NCI-H128 (cell line): ENCODE data around the gene MED31.
"Not testable (repeated sequence)": the region's sequence is repeated elsewhere in the genome, so short reads cannot be mapped to it uniquely, and the experiment has no call there.

ENCODE experiments used
- DNase-seq: peaks from one replicate; lab custom pipeline; 2025; ENCODE audit not compliant: unreplicated experiment; lab: John Stamatoyannopoulos, UW

MED31 gene

GRCh38 chr17:6651354-6651918 is at the start of gene MED31, which contains the start of gene C17orf100:
Gene MED31, minus strand, starts transcription at chr17:6651605. Its CDS starts 77 bp downstream, at chr17:6651528.
Gene C17orf100, plus strand, starts transcription at chr17:6651762. Its CDS starts 152 bp downstream, at chr17:6651914.
- peak; percentile 54 for DNase-seq

- no peak for DNase-seq
Observed at GRCh38 chr17:6700948-6701307, 49.5 kb upstream of the MED31 start.

GRCh38 chr17:6699997-6700947 is 48.9 kb upstream of the MED31 start:
- DNase-seq, result no peak

GRCh38 chr17:6698004-6698403 is 46.6 kb upstream of the MED31 start:
- DNase-seq, result no peak

GRCh38 chr17:6696906-6697305 is 45.5 kb upstream of the MED31 start:
- DNase-seq, result no peak

- DNase-seq, result no peak
Observed at GRCh38 chr17:6695565-6695964, 44.2 kb upstream of the MED31 start.

GRCh38 chr17:6695051-6695450 is 43.6 kb upstream of the MED31 start:
- DNase-seq, result no peak

GRCh38 chr17:6691958-6692357 is 40.6 kb upstream of the MED31 start:
- DNase-seq, result not testable (repeated sequence)

- no peak for DNase-seq
Observed at GRCh38 chr17:6691546-6691945, 40.1 kb upstream of the MED31 start.

GRCh38 chr17:6690641-6691040 is 39.2 kb upstream of the MED31 start:
- DNase-seq, result no peak

- DNase-seq, result no peak
Observed at GRCh38 chr17:6688944-6689343, 37.5 kb upstream of the MED31 start.

- no peak for DNase-seq
Observed at GRCh38 chr17:6686026-6686425, 34.6 kb upstream of the MED31 start.

- no peak for DNase-seq
Observed at GRCh38 chr17:6684881-6685767, 33.7 kb upstream of the MED31 start.

GRCh38 chr17:6684460-6684783 is 33.0 kb upstream of the MED31 start:
- no peak for DNase-seq

- no peak for DNase-seq
Observed at GRCh38 chr17:6683730-6684459, 32.5 kb upstream of the MED31 start.

- no peak for DNase-seq
Observed at GRCh38 chr17:6683081-6683684, 31.8 kb upstream of the MED31 start.

GRCh38 chr17:6682339-6682738 is 30.9 kb upstream of the MED31 start:
- no peak for DNase-seq

- no peak for DNase-seq
Observed at GRCh38 chr17:6681671-6682070, 30.3 kb upstream of the MED31 start.

GRCh38 chr17:6681176-6681575 is 29.8 kb upstream of the MED31 start:
- DNase-seq, result no peak

- DNase-seq, result no peak
Observed at GRCh38 chr17:6679241-6679640, 27.8 kb upstream of the MED31 start.
